Smooth muscle cell of trachea (primary cell): ENCODE data around the gene FHAD1. TPM values are rescaled to one million over a fixed set of nuclear protein-coding genes. Genes with fewer than 3 reads are reported as not detected.

Experiments used
- total RNA-seq: library from RNA; depleted of rRNA; stranded (reverse); fragments of >200 nt; gene quantifications from 2 replicates; pipeline ENCODE4 v1.2.1, GENCODE V29; 2014

FHAD1 gene
- 0.33 and 0.44 TPM in 2 replicates for total RNA-seq

DNA sequence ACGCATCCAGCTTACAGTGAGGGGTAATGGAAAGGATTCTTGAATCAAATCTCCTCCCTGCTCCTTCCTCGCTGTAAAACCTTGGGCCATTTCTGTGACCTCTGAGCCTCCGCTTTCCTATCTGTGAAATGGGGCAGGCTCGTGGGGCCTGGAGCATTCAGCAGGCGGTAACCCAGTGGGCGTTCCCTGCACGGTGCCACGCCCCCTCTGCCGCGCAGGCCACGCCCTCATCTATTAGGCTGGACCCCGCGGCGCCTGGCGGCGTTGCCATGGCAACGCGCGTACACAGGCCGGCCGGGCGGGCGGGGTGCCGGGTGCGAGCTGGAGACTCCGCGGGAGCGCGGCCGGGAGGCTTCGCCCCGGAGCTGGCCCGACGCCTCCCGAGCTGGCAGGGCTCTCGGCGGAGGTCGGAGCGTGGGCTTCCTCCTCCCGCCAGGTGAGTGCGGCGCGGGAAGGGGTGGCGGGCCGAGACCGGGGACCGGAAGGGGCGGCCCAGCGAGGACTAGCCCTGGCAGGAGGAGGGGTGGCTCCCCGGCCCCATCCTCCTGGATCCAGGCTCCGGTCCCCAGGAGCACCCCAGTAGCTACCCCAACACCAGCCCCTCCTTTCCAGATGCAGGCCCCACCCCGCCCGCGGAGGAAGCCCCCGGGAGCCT, at the start of gene FHAD1:
Gene FHAD1, plus strand, starts transcription at position 264 of the 655 bp plus-strand sequence. CDS start 4,562 bp downstream, outside the sequence.

DNA sequence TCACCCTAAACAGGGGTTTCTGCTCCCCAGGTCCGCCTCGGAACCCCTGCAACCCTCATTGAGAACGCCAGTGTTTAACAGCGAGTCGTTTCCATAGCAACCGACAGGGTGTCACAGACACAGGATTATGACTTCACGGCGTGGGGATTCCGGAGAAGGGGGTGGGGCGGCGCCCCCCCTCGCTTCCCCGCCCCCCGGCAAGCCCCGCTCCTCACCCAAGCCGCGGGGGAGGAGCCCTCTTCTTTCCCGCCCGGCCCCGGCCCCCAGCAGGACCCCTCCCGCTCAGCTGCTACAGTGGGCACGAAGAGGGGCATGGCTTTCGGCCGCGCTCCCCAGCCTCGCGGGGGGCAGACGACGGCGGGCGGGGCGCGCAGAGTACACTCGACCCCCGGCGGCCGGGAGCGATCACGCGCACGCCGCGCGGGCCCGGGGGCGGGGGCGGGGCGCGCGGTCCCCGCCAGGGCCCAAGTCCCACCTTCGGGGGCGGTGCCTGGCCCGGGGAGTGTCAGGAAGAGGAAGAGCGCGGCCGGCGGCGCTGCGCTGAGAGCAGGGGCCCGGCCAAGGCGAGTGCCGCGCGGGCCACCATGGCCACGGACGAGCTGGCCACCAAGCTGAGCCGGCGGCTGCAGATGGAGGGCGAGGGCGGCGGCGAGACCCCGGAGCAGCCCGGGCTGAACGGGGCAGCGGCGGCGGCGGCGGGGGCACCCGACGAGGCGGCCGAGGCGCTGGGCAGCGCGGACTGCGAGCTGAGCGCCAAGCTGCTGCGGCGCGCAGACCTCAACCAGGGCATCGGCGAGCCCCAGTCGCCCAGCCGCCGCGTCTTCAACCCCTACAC, 162.6 kb downstream of the FHAD1 start, which contains the start of gene EFHD2:
Gene EFHD2, plus strand, starts transcription at position 501 of the 835 bp plus-strand sequence. Its CDS starts 84 bp downstream, at position 585.

Other genes starting within 250 kb of the FHAD1 start
- 7.1 and 8.3 TPM in 2 replicates for gene TMEM51, start 93.5 kb upstream of the FHAD1 start, total RNA-seq
- 38.3 and 48.8 TPM in 2 replicates for gene EFHD2, start 162.7 kb downstream of the FHAD1 start, total RNA-seq
- gene CTRC, start 191.2 kb downstream of the FHAD1 start, total RNA-seq = not detected in 2 replicates
- not detected in 2 replicates for gene CELA2A, start 209.5 kb downstream of the FHAD1 start, total RNA-seq
- gene CELA2B, start 228.9 kb downstream of the FHAD1 start, total RNA-seq = not detected in 2 replicates